Measurements from ENCODE around the gene STARD3.

The STARD3 gene

GRCh38 chr17:39631403-39631802 is 5.5 kb upstream of the STARD3 start:
- DNase-seq: no peak
- in situ Hi-C loops (cut with MboI; ENCODE audit: low pct_unique_long_range_greater_than_20kb, low sequenced_read_pairs): no loop called here

GRCh38 chr17:39632153-39632941 is 4.6 kb upstream of the STARD3 start:
- no peak for DNase-seq
- in situ Hi-C loops (cut with MboI; ENCODE audit: low pct_unique_long_range_greater_than_20kb, low sequenced_read_pairs): no loop called here

DNA sequence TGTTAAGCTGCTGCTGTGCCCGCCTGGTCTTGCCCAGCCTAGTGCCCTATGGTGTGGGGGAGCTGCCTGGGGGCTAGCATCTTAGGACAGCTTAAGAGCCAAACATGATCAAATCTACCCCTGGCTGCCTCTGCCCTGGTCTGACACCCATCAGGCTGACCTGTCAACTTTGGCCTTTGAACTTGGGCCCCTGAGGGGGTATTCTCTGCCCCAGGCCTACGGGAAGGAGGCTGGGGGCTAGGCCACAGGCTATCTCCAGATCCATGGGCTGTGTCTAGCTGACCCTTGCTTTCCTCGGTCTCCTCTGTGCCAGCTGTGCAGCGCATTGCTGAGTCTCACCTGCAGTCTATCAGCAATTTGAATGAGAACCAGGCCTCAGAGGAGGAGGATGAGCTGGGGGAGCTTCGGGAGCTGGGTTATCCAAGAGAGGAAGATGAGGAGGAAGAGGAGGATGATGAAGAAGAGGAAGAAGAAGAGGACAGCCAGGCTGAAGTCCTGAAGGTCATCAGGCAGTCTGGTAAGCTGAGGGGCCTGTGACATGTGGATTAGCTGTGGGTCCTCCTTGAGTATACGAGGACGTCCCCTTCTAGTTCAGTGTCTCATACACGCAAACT is 3.3 kb upstream of the STARD3 start:
- no peak for DNase-seq
- in situ Hi-C loops (cut with MboI; ENCODE audit: low pct_unique_long_range_greater_than_20kb, low sequenced_read_pairs): no loop called here

DNA sequence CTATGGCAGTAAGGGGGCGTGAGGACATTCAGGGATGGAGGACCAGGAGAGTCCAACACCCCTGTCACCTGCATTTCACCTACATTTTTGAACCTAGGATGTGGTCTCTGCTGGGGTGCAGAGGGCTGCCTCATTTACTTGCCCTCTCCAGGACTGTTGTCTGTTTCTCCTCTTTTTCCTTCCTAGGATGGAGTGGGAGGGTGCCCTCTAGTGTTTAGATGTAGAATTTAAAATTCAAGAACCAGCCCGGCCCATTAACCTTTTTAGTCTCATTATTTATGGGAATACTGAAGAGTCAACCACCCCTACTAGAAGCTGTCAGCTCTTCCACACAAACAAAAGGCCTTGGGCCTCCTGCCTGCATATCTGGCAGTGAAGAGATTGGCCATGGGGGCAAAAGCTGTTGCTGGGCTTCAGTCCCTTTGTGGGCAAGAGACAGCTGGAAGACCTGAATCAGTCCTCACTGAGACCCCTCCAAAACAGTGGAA is 2.5 kb upstream of the STARD3 start:
- in situ Hi-C loops (cut with MboI; ENCODE audit: low pct_unique_long_range_greater_than_20kb, low sequenced_read_pairs): no loop called here
- peak; percentile 62 for DNase-seq

DNA sequence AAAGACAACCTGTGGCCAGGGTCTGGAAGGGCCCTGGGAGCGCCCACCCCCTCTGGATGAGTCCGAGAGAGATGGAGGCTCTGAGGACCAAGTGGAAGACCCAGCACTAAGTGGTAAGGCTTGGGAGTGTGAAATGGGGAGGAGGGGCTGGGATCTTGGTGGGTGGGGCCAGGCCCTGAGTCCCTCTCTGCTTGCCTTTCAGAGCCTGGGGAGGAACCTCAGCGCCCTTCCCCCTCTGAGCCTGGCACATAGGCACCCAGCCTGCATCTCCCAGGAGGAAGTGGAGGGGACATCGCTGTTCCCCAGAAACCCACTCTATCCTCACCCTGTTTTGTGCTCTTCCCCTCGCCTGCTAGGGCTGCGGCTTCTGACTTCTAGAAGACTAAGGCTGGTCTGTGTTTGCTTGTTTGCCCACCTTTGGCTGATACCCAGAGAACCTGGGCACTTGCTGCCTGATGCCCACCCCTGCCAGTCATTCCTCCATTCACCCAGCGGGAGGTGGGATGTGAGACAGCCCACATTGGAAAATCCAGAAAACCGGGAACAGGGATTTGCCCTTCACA is 1.2 kb upstream of the STARD3 start:
- in situ Hi-C loops (cut with MboI; ENCODE audit: low pct_unique_long_range_greater_than_20kb, low sequenced_read_pairs): no loop called here
- no peak for DNase-seq

DNA sequence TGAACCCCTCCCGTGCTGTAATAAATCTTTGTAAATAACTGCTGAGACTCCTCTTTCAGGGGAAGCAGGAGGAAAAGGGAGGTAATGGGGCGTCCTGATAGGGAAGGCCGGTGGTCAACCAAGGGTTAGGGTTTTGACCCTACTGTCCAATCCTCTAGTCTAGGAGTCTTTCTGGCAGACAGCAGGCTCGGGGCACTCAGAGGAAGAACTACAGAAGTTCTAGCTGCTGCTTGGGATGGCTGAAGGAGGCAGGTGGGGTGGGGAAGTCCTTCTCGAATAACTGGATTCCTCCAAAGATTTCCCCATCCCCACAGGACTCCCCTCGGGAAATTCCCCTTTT is 387 bp upstream of the STARD3 start:
- in situ Hi-C loops (cut with MboI; ENCODE audit: low pct_unique_long_range_greater_than_20kb, low sequenced_read_pairs): no loop called here

GRCh38 chr17:39638317-39638716 is 1.4 kb downstream of the STARD3 start:
- in situ Hi-C loops (cut with MboI; ENCODE audit: low pct_unique_long_range_greater_than_20kb, low sequenced_read_pairs): no loop called here
- no peak for DNase-seq

More for the DNA sequence above, 387 bp upstream of the STARD3 start:
- no peak for DNase-seq

DNA sequence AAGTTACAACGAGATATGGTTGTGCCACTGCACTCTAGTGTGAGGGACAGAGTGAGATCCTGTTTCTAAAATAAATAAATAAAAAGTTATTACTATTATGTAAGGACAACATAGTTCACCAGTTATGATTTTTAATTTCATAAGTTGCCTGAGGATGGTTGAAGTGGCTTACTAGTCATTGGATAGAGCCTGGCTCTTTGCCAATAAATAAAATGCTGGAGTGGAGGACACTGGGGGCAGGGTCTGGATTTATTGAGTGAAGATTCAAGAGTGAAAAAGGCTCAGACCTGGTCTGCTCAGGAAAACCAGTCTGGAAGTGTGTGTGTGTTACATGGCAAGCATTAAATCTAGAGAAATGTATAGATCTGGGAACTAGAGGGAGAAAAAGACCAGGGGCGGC is 2.1 kb downstream of the STARD3 start:
- DNase-seq: no peak
- in situ Hi-C loops (cut with MboI; ENCODE audit: low pct_unique_long_range_greater_than_20kb, low sequenced_read_pairs): no loop called here

- in situ Hi-C loops (cut with MboI; ENCODE audit: low pct_unique_long_range_greater_than_20kb, low sequenced_read_pairs): no loop called here
- DNase-seq: no peak
These were observed 2.9 kb downstream of the STARD3 start for GRCh38 chr17:39639566-39640458.

- DNase-seq: no peak
- in situ Hi-C loops (cut with MboI; ENCODE audit: low pct_unique_long_range_greater_than_20kb, low sequenced_read_pairs): no loop called here
These were observed 3.7 kb downstream of the STARD3 start for GRCh38 chr17:39640591-39641031.

GRCh38 chr17:39641097-39641496 is 4.2 kb downstream of the STARD3 start:
- in situ Hi-C loops (cut with MboI; ENCODE audit: low pct_unique_long_range_greater_than_20kb, low sequenced_read_pairs): no loop called here
- DNase-seq: no peak

DNA sequence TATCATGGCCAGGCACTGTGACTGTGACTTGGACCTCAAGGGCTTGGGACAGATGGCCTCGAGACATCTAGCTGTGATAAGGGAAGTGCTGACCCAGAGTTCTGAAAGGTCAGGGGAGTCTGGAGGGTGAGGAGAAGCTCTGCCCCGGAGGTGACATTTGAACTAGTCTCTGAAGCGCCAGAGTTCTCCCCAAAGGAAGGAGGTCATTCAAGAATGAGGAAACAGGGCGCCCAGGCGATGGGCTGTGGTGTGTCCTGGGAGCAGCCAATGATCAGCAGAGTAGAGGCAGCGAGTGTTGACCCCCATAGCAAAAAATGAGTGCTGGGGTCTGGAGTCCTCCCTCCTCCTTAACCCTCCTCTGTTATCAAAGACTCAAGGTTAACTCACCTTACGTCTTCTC is 4.9 kb downstream of the STARD3 start:
- no peak for DNase-seq
- in situ Hi-C loops (cut with MboI; ENCODE audit: low pct_unique_long_range_greater_than_20kb, low sequenced_read_pairs): no loop called here

GRCh38 chr17:39642291-39643074 is 5.5 kb downstream of the STARD3 start:
- in situ Hi-C loops (cut with MboI; ENCODE audit: low pct_unique_long_range_greater_than_20kb, low sequenced_read_pairs): no loop called here
- DNase-seq: no peak

DNA sequence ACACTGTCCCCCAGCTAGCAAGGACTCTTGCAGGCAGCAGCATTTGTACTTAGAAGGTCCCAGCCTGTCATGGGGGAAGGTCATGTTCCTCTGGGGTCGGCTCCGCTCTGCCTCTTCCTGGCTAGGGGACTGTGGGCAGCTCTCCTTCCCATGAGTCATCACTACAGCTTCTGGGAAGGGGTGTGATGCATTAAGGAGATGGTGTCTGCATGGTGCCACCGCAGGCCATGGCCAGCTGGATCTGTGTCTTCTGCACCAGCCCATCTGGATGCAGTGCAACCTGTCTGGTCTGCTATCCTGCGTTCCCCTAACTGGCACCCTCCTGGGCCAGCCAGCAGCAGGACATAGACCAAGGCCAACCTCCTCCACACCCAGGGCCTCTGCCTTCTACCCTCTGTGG is 6.3 kb downstream of the STARD3 start:
- DNase-seq: no peak
- in situ Hi-C loops (cut with MboI; ENCODE audit: low pct_unique_long_range_greater_than_20kb, low sequenced_read_pairs): no loop called here

GRCh38 chr17:39647256-39647655 is 10.3 kb downstream of the STARD3 start:
- in situ Hi-C loops (cut with MboI; ENCODE audit: low pct_unique_long_range_greater_than_20kb, low sequenced_read_pairs): no loop called here

DNA sequence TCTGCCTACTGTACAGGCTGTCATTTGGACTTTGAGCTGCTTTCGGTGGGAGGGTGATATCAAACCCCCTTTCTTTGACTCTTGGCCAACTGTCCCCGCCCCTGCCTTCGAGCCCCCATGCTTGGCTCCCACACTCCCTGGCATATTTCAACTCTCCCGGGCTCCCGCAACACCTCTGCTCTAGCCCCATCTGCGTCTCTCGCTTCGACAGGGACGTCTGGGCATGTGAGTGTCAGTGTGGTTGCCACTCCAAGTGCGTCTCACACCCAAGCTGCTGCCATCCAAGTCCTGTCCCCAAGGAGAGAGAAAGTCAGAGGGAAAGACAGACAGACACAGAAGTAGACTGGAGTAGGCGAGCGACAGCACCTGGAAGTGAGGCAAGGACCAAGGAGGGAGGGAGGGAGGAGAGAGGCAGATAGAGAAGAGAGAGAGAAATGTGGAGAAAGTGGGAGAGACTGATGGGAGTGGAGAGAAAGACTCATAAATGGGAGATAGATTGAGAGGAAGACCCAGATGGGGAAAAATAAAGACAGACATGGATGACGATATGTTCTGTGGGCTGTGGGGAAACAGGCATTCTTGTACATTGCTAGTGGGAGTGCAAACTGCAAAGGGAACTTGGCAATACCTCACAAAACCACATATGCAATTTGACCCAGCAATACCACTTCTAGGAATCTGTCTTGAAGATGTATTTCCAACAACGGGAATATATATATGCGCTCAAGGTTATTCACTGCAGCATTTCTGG is 11.8 kb downstream of the STARD3 start:
- peak; percentile 18 for DNase-seq
- in situ Hi-C loops (cut with MboI; ENCODE audit: low pct_unique_long_range_greater_than_20kb, low sequenced_read_pairs): no loop called here

More at GRCh38 chr17:39647256-39647655, 10.3 kb downstream of the STARD3 start:
- no peak for DNase-seq

DNA sequence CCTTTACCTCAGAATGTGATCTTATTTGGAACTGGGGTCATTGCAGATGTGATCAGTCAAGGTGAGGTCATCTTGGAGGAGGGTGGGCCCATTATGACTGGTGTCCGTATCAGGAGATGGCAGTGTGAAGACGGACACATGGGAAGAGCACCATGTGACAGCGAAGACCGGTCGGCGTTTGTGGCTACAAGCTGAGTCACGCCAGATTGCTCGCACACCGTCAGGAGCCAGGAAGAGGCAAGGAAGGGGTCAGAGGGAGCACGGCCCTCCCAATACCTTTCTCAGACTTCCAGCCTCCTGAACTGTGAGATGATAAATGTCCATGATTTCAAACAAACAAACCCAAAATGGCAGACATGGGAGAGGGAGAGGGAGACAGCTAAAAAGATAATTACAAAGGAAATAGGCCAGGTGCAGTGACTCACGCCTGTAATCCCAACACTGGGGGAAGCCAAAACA is 13.2 kb downstream of the STARD3 start:
- in situ Hi-C loops (cut with MboI; ENCODE audit: low pct_unique_long_range_greater_than_20kb, low sequenced_read_pairs): loop anchor here (25.0 kb wide), 1 partner anchor 88 kb away; no protein-coding TSS in a partner anchor
- no peak for DNase-seq
